ENCODE data around the gene PRMT5.

DNA sequence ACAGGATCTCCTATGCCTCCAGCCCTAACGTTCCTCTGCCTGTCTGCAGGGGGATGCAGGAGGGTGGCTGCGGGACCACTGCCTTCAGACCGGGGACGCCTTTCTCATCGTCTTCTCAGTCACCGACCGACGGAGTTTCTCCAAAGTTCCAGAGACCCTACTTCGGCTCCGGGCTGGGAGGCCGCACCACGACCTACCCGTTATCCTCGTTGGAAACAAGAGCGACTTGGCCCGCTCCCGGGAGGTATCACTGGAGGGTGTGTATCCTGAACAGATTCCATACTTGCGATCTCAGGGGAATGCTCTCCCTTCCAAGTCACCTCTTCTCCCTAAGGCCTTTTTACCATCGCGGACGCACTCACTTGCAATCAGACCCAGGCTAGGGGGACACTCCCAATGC lies 43.2 kb downstream of the PRMT5 start:
- TF ChIP-seq POLR2A (IDR thresholded peaks at IDR 0.05) = no peak
- TF ChIP-seq, protein P1, sequence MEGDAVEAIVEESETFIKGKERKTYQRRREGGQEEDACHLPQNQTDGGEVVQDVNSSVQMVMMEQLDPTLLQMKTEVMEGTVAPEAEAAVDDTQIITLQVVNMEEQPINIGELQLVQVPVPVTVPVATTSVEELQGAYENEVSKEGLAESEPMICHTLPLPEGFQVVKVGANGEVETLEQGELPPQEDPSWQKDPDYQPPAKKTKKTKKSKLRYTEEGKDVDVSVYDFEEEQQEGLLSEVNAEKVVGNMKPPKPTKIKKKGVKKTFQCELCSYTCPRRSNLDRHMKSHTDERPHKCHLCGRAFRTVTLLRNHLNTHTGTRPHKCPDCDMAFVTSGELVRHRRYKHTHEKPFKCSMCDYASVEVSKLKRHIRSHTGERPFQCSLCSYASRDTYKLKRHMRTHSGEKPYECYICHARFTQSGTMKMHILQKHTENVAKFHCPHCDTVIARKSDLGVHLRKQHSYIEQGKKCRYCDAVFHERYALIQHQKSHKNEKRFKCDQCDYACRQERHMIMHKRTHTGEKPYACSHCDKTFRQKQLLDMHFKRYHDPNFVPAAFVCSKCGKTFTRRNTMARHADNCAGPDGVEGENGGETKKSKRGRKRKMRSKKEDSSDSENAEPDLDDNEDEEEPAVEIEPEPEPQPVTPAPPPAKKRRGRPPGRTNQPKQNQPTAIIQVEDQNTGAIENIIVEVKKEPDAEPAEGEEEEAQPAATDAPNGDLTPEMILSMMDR (IDR thresholded peaks at IDR 0.05 in 4 of 5, conservative IDR thresholded peaks at IDR 0.05 in 1 of 5) = no peak

All from gastrocnemius medialis (tissue), 4 donors.